DMS53 (cell line): ENCODE results near the gene TMEM163.
A peak's percentile ranks its signal among the peaks of the same experiment; 100 is the strongest.

Source experiments
- DNase-seq: peaks from one replicate; lab custom pipeline; 2025; lab: John Stamatoyannopoulos, UW

The TMEM163 gene

DNA sequence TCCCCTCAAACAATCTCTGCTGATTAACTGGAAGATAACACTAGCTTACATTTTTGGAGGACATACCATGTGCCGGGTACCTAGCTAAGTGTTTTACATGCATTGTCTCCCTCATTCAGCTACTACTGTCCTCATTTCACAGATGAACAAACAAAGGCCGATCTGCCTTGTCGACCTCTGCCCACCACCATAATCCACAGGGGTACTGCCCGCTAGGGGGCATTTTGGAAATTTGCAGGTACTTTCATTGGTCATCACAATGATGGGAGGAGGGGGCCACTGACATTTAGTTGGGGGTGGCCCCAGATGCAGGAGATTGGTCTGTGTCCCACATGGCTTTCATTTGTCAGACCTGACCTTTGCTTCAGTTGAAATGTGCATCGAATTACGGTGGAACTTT, 3.9 kb upstream of the TMEM163 start:
- DNase-seq, result peak; percentile 0

DNA sequence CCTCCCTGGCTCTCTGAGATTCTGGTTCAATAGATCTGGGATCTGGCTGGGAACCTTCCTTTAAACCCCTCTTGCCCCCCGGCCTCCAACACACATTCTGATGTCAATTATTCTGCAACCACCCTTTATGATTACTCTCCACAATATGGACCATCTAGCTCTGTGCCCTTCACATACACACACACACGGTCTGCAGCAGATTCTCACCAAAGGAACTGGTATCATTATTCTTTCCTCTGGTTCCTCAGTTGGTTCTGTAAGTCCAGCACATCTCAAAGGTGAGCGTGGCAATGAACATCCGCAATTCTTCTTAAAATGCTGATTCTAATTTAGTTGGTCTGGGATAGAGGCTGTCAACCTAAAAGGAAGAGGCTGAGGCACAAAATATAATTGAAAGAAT, 2.8 kb upstream of the TMEM163 start:
- no peak for DNase-seq

DNA sequence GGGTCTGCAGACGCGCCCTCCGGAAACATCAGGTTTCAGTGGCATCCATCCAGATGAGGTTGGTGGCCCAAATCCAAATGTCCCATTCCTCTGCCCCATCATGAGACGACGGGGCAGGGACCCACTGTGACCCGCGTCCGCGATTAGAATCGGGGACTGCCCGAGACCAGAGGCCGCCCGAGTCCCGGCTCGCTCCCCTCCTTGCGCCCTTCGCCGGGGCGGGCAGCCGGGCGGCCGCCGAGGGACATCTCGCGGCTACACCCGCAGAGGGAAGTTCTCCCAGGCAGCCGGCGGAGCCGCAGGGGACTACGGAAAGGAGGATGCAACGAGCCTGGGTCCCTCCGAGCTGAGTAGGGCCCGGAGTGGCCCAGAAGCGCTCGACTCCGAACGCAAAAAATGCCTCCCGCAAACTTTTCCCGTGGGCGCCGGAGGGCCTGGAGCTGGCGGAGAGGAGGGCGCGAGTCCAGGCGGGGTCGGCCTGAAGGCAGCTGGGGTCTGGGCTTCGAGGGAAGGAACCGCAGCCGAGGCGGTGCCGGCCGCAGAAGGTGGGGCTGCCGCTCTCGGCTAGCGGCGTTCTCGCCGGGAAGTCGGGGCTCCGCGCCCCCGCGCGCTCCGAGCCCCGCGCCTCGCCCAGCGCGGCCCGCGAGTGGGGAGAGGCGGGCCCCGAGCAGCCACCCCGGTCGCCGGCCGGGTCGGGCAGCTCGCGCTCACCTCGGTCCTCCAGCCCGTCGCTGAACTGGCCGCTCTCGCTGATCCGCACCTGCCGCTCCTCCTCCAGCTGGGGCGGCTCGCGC, 580 bp downstream of the TMEM163 start:
- DNase-seq, result peak; percentile 57

DNA sequence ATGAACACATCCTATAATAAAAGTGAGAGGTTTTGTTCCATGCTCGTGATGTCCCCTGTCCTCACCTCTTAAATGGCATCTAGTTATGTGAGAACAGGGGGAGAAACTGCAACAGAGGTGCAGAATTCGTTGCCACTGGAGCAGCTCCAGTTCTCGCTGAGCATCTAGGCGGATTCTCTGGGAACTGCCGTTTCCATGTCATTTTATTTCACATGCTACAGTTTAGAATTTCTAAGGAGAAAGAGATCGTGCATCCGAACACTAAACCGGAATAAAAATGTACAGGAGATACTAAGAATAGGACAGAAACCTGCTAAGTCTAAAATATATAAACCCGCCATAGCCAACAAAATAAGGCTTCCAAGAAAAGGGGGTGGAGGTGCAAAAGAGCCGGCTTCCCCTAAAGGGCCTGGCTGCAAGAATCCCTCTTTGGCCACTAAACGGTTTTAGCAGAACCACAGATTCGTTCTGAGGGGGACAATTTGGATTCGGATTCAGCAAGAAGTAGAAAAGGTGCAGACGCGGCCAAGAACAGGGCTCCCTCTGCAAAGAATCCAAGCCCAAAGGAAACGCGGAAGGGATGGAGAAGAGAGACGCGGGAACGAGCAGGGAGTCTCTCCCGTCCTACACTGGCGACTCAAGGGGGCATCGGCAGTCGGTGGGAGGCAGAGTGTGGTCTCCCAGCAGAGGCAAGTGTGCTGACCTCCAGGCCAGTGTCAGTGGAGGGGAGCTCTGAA, 1.3 kb downstream of the TMEM163 start:
- peak; percentile 4 for DNase-seq

DNA sequence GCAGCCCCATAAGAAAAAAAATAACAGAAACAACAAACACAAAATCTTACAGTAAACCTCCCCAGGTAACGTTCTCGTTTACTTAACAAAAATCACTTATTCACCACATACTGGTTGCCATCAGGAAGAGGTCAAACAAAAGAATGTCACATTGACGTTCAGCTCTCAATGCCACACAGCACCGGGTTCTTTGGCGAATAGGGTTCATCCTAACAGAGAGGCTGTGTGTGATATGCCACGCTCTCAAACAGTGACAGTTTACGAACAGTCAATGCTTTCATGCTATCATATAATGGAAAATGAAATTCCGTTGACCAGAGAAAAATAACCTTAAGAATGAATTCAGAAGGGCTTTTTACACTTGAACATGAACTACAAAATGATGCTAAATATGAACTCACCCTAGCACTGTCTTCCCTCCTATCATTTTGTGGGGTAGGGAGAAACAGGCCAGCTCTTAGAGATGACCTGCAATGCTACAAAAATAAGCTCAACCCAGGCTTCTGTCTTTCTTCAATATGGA, 2.0 kb downstream of the TMEM163 start:
- no peak for DNase-seq

DNA sequence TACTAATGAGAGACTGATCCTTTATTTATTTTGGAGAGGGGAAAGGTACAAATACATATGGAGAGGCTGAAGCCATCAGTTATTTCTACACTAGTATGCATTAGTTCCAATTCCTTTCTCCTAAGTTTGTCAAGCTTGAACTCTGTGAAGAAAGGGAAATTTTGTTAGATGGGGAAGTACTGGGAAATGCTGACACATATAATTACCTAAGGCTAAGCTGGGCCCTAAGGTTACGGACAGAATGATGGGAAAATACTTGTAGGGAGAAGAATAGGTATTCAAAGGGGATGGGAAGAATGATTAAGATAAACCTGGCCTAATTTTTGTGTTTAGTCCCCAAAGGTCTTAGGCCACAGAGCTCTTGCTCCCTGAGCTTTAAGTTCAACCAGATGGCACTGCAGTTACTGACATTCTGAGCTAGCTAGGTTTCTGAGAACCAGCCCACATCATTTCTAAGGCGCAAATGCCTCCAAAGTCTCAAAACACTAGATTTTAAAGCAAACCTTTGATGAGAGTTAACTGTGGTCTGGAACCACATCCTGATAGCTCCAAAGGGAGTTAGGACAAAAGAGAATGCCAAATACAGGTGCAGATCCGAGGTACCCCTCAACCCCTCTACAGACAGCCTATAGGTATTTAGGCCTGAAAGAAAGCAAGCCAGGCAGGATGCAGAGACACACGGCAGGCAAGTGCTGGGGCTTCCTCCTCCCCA, 2.7 kb downstream of the TMEM163 start:
- DNase-seq, result no peak

DNA sequence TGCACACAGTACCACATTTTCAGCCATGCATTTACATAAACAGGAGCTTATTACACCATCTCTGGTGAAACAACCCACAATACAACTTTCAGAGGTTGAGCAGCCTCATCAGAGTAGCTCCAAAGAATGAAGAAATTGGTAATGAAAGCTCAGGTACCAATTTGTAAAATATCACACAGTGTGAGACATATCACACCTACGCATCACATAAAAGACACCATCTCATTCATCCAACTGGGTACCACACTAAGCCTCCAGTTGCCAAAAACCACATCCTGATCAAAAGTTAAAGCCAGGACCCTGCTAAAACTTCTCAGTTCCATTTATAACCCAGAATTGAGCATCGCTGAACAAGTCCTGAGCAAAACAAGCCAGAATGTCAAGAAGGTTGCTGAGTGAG, 4.6 kb downstream of the TMEM163 start:
- no peak for DNase-seq

DNA sequence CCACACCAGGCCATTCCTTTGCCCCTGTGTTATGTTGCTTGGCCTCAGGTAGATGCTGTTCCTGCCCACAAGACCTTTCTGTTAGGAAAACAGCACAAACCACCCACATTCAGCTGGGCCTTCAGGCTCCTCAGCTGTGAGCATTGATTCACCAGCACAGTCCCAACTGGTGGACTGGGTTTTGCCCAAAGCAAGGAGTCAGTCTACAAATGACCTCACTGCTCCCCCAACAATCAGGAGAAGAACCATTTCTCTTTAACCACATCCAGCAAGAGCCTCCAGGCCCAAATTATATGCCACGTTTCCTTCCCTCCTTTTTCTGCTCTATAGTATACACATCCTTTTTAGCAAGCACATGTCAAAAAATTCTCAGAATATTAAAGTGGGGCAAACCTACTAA, 5.2 kb downstream of the TMEM163 start:
- DNase-seq, result no peak

DNA sequence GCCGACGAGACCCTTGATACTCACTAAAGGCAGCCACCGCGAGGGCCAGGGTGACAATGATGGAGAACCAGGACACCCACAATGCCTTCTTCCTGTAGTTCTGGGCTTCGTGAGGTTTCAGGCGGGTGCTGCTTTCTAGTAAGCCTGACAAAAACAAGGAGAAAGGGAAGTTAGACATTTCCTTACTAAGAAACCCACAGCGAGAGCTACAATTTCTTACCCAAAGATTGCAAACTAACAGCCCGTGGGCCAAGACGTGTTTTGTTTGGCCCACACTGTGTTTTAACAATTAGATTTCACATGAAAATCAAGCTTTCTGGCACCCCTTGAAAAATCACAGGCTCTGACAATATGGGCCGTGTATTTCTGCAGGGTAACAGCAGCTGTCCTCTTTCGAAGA, 5.6 kb downstream of the TMEM163 start:
- no peak for DNase-seq

DNA sequence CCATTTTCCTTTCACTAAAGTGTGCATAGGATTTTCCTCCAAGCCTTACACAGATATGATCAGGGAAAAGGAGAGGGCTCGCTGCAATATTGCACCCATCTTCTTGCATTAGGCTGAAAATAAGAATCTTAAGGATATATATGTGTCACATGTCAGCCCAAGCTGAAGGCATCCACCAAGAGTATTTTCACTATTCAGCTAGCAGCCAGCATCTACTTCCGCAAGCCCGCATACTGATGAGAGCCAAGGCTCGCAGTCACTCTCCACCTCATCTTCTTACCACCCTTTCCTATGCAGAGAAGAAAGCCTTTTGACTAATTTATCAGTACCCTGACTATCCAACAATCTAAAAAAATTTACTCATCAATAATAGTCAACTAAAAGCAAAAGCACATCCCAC, 6.1 kb downstream of the TMEM163 start:
- no peak for DNase-seq

DNA sequence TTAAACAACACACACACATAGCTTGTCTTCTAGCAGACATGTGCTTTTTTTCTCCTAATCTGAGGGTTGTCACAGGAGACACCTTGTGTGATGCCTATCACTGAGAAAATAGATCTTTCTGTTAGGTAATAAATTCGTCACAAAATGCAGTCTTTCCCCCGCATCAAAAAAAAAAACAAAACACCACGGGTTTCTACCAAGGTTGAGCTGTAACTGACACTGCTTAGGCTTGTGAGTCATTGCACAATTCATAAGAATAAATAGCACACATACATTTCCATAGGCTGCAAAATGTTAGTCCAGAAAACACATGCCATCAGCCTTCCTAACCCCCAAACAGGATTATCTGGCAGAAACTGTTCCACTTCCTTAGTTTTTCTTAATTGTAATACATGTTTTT, 6.5 kb downstream of the TMEM163 start:
- DNase-seq, result no peak

DNA sequence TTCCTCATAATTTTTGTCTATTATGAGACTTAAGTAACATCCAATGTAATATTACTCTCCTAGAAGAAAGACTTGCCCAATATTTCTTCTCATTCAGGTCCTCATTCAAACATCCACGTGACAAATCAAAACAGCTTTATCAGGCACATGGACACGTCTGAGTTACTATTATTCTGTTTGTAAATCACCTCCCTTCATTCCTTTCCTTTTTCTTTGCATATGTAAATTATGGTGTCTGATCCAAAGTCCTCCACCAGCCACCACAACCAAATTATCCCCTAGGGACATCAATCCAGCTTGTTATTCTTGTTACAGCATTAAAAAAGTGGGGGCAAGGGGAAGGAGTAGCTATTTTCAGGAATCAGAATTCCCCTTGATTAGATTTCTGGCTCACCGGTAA, 7.1 kb downstream of the TMEM163 start:
- DNase-seq, result no peak

DNA sequence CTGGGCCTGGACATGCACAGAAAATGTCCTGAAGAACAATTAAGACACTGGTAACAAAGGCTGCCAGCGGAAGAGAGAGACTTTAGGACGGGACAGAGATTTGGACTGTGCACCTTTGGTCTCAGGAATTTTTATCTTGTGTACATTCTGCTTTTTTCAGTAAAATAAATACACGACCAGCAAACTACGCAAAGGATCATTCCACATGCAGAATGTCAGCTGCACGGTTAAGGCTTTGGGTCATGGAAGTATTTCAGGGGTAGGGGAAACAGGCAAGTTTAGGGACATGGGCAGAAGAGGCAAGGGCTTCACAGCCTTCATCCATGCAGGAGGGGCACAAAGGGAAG, 11.5 kb downstream of the TMEM163 start:
- DNase-seq, result no peak

DNA sequence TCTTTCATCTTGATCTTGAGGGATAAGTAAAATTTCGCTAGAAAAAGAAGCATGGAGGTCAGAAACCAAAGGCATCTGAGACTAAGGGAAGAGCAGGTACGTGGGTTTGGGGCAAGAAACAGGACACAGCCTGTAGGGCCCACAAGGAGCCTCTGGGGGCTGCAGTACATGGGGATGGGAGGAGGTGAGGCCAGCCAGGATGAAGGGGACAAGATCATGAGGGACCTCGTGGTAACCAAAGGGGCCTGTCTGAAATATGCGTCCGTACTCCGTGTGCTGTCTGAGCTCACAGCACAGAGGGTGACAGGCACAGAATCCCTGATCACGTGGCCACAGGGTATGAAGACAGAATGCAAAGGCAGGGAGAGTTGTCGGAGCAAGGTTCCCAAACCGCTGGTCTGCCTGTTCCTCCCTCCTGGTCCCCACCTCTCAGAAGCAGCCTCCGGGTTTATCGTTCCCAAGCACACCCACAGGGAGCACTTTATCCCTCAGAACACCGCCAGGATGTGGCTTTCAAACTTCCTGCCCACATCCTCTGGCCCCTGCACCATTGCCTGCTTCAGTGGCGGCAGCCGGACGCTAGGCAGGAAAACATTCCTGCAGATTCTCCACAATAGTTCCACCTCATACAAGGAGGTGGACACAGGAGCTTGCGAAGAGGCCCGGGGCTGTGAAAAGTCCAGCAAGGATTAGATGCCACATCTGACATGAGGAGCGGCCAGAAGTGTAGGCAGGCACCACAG, 12.0 kb downstream of the TMEM163 start:
- DNase-seq, result no peak

DNA sequence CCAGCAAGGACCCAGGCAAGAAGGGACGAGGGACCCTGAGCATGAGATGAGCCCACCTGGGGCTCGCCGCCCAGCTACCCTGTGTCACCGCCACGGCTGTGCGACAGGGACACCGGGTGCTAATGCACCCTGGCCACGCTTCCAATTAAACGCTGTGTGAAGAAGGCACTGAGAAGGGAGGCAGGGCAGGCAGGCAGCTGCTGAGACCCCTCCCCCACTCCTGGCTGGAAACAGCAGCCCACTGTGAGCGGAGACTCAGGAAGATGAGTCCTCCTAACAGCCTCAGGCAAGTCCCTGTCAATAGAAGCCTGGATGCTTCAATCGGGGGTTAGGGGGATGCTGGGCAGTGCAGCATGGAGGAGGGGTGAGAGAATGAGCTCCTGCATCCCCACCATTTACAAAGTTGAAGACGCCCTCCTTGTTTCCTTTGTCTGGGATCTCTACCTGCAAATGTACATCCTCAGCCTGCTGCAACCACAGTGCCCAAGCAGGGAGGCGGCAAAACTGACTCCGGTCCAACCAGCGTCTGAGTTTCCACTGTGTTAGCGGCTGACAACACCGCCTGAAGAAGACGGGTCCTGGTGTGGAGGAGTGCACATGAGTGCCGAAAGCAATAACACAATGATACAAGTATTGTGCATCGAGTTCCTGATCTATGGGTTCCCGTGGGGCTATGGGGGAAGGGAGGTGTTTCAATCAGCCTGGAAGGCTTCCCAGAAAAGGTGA, 12.8 kb downstream of the TMEM163 start:
- no peak for DNase-seq

DNA sequence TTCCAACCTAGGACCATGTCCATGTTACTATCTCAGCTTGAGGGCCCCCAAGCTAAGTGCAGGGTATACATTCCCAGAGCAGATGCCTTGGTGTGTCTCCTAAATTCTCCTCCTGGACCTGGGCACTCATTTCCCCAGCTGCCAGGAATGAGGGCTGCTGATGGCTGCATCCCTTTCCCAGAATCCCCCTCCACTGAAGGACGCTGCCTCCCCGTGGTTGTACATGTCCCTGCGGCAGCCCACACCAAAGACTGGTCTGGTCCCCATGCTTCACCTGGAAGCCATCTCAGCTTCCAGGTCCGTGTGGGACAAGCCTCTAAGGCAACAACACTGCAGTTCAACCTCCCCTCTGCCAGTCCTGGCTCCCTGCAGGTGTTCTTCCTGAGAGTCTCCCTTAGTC, 14.6 kb downstream of the TMEM163 start:
- DNase-seq, result no peak

DNA sequence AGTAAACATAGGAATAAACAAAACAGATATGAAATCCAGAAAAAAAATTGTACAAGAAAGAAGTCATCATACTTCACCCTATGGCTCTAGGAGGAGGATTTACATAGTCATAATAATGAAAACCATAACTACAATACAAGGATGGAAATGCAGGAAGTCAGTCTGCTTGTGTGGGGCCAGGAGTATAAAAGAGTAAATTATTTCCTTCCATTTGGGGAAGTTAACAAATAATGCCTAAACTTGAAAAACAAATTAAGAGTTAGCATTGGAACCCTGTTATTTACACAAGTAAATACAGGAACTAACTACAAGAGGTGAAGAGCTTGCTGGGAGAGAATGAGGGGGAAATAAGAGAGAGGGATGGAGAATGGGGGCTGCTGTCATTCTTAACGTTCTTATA, 15.4 kb downstream of the TMEM163 start:
- no peak for DNase-seq

DNA sequence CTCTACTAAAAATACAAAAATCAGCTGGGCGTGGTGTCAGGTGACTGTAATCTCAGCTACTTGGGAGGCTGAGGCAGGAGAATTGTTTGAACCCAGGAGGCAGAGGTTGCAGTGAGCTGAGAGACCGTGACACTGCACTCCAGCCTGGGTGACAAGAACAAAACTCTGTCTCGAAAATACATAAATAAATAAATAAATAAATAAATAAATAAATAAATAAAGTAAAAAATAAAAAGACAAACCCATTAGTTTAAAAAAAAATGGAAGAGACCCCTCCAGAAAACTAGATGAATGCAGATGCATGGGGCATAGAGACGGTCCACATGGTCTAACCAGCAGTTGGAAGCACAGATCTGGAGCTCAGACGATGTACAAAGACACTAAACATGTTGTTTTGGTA, 18.1 kb downstream of the TMEM163 start:
- DNase-seq, result no peak

DNA sequence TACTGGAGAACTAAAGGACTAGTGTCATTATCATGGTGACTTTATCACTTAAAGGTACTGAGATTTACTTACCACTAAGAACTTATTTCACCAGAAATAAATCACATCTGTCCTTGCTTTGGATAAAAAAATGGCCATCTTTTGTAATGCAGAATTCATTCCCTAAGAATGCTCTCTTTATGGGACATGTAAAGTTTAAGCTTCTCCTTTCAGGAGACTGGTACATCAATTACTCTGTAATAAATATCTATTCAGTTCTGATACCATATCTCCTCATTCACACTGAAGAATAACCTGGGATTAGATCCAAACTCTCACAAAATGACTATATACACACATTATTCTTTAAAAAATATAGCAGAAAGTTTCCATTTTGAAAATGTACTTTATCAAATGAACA, 24.4 kb downstream of the TMEM163 start:
- no peak for DNase-seq

DNA sequence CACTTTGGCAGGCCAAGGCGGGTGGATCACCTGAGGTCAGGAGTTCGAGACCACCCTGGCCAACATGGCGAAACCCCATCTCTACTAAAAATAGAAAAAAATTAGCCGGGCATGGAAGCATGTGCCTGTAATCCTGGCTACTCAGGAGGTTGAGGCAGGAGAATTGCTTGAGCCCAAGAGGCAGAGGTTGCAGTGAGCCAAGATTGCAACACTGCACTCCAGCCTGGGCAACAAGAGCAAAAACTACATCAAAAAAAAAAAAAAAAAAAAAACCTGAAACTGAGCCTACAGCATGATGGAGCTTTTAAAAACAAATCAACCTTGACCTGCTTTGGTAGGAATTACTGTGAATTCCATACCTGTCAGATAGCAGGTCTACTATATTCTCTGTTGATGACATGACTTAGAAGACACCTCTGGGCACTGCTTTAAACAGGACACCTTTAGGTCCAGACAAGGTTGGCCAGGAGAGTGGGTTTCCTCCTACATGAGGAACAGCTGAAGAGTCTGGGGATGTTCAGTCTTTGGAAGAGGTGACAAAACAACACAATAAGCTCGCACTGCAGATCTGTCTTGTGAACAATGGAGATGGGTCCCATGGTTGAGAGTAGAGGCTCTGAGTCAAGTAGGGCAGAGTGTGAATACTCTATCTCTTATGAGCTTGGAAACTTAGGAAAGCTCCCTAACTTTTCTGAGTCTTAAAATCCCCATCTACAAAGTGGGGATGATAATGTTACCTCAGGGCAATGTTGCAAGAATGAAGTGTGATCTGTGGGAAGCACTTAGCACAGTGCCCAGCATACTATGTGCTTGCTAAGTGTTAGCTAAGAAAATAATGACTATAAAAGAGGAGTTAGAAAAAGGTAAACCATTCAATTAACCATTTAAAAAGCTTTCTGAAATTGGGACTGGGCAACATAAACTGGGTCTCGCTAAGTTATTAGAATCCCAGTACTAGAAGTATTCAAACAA, 25.2 kb downstream of the TMEM163 start:
- DNase-seq, result no peak
